AG09309 (cell line): ENCODE measurements around the gene JUNB.

ENCODE experiments used
- DNase-seq: peaks from one replicate; pipeline ENCODE4 v3.0.0-alpha.2; 2010; ENCODE audit warnings: low read depth
- H3K4me3 ChIP-seq: 2 replicates; pipeline ENCODE4 v1.5.1; 2011; ENCODE audit warnings: mild to moderate bottlenecking, low read depth, low read length, moderate library complexity; ENCODE audit not compliant: control insufficient read depth
- TF ChIP-seq, protein P1 (sequence below): IDR thresholded peaks from 2 replicates; pipeline ENCODE4 v1.5.1; 2011; ENCODE audit warnings: mild to moderate bottlenecking, low read depth, low read length, inconsistent platforms; ENCODE audit not compliant: insufficient read depth, control insufficient read depth; ENCODE audit errors: missing control alignments

JUNB gene

GRCh38 chr19:12838886-12839756, 47.8 kb downstream of the JUNB start:
- DNase-seq, result no peak
- TF ChIP-seq, protein P1, sequence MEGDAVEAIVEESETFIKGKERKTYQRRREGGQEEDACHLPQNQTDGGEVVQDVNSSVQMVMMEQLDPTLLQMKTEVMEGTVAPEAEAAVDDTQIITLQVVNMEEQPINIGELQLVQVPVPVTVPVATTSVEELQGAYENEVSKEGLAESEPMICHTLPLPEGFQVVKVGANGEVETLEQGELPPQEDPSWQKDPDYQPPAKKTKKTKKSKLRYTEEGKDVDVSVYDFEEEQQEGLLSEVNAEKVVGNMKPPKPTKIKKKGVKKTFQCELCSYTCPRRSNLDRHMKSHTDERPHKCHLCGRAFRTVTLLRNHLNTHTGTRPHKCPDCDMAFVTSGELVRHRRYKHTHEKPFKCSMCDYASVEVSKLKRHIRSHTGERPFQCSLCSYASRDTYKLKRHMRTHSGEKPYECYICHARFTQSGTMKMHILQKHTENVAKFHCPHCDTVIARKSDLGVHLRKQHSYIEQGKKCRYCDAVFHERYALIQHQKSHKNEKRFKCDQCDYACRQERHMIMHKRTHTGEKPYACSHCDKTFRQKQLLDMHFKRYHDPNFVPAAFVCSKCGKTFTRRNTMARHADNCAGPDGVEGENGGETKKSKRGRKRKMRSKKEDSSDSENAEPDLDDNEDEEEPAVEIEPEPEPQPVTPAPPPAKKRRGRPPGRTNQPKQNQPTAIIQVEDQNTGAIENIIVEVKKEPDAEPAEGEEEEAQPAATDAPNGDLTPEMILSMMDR, result no peak
- H3K4me3 ChIP-seq, result no peak overlapping the region

GRCh38 chr19:12840091-12841079, 49.1 kb downstream of the JUNB start:
- peak overlapping the region; percentile 21; the same call in 1 of the 2 replicates for H3K4me3 ChIP-seq
- TF ChIP-seq, protein P1, result no peak
- no peak for DNase-seq

- TF ChIP-seq, protein P1, result no peak
- no peak for DNase-seq
- H3K4me3 ChIP-seq, result peak overlapping the region; percentile 21
Observed at GRCh38 chr19:12841094-12841493, 49.8 kb downstream of the JUNB start.

DNA sequence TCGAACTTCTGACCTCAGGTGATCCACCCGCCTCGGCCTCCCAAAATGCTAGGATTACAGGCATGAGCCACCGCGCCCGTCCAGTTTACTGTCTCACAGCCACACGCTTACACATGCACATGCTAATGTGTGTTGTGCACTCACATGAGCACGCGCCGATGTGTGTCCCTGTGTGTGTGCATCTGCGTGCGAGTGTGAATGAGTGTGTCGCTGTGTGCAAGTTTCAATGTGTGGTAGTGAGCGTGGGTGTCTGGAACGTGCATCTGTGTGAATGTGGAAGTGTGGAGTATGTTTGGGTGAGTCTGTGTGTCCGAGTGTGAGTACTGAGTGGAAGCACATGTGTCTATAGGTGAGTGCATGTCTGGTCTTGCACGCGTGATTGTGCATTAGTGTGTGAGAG, 51.2 kb downstream of the JUNB start:
- TF ChIP-seq, protein P1, result no peak
- DNase-seq, result no peak
- no peak overlapping the region for H3K4me3 ChIP-seq
